Activated naive CD4-positive, alpha-beta T cell treated with anti-CD3 and anti-CD28 coated beads, Interleukin-2, amount 50 U/mL, for 72 hours (primary cell): ENCODE data around the gene ZRANB3. TPM values are rescaled to one million over a fixed set of nuclear protein-coding genes. Genes with fewer than 3 reads are reported as not detected.
"Not testable (repeated sequence)": the region's sequence is repeated elsewhere in the genome, so short reads cannot be mapped to it uniquely, and the experiment has no call there.

Experiments
- ATAC-seq, 2 donors: fragments of 150-1000 bp; cut with Tn5 transposase; 2 replicates each; pipeline ENCODE4 v1.10.0; 2021; ENCODE audit warnings: mild to moderate bottlenecking in 2 of 2, moderate library complexity in 2 of 2
- DNase-seq, 2 donors: peaks; one replicate each; pipeline ENCODE4 v3.0.0; 2021 to 2022; ENCODE audit warnings: low spot score in 2 of 2
- H3K27ac Mint-ChIP-seq, 2 donors: one replicate each; pipeline ENCODE4 v1.8.0; 2022; ENCODE audit warnings: mild to moderate bottlenecking in 2 of 2, mixed read lengths in 2 of 2
- H3K36me3 Mint-ChIP-seq, 2 donors: one replicate each; pipeline ENCODE4 v1.8.0; 2022; ENCODE audit warnings: mixed read lengths in 2 of 2
- H3K9me3 Mint-ChIP-seq, 2 donors: one replicate each; pipeline ENCODE4 v1.8.0; 2022; ENCODE audit warnings: mixed read lengths in 2 of 2
- total RNA-seq, 2 donors: library from RNA; stranded (reverse); gene quantifications; one replicate each; pipeline ENCODE4 v1.2.3, GENCODE V29; 2022

ZRANB3 gene
- total RNA-seq, 2 donors from 2014 or later: 13.3 to 37.9 TPM

- Mint-ChIP-seq H3K9me3 (peaks cover 9 to 10% of the 10 kb centered on the region in 2 donors), H3K27ac (no peak overlapping the region), H3K36me3 (peaks cover 8 to 11% of the 10 kb centered on the region in 2 donors)
- ATAC-seq: no peak
- no peak for DNase-seq
Measured at GRCh38 chr2:135311962-135312361, 219.1 kb downstream of the ZRANB3 start.

- no peak overlapping the region for H3K27ac Mint-ChIP-seq
- peaks cover 8 to 11% of the 10 kb centered on the region in 2 donors for H3K36me3 Mint-ChIP-seq
- peak in 1 of 2 donors; percentile 18 for ATAC-seq
- DNase-seq: no peak
- peaks cover 9 to 10% of the 10 kb centered on the region in 2 donors for H3K9me3 Mint-ChIP-seq
Measured at GRCh38 chr2:135311268-135311667, 219.8 kb downstream of the ZRANB3 start.

- H3K9me3 Mint-ChIP-seq: peaks cover 17 to 19% of the 10 kb centered on the region in 2 donors
- H3K27ac Mint-ChIP-seq: no peak overlapping the region
- ATAC-seq (no peak), DNase-seq (no peak)
- peaks cover 11 to 14% of the 10 kb centered on the region in 2 donors for H3K36me3 Mint-ChIP-seq
Measured at GRCh38 chr2:135304694-135305093, 226.3 kb downstream of the ZRANB3 start.

GRCh38 chr2:135299658-135300244, 231.3 kb downstream of the ZRANB3 start:
- peak overlapping the region in 1 of 2 donors; percentile 61 for H3K27ac Mint-ChIP-seq
- ATAC-seq: no peak
- no peak for DNase-seq
- H3K9me3 Mint-ChIP-seq: peaks cover 21 to 22% of the 10 kb centered on the region in 2 donors
- peaks cover 37 to 40% of the 10 kb centered on the region in 2 donors for H3K36me3 Mint-ChIP-seq

- DNase-seq (no peak), ATAC-seq (no peak)
- peak overlapping the region in 1 of 2 donors; percentile 61 for H3K27ac Mint-ChIP-seq
- H3K9me3 Mint-ChIP-seq: peaks cover 21 to 24% of the 10 kb centered on the region in 2 donors
- peaks cover 37 to 43% of the 10 kb centered on the region in 2 donors for H3K36me3 Mint-ChIP-seq
Measured at GRCh38 chr2:135299165-135299564, 231.9 kb downstream of the ZRANB3 start.

GRCh38 chr2:135287121-135287520, 243.9 kb downstream of the ZRANB3 start:
- ATAC-seq, H3K27ac Mint-ChIP-seq, H3K36me3 Mint-ChIP-seq, DNase-seq: not testable (repeated sequence)
- H3K9me3 Mint-ChIP-seq: peaks cover 9 to 21% of the 10 kb centered on the region in 2 donors

GRCh38 chr2:135285391-135285790, 245.6 kb downstream of the ZRANB3 start:
- Mint-ChIP-seq H3K9me3 (peaks cover 9 to 18% of the 10 kb centered on the region in 2 donors), H3K36me3 (peaks cover 0 to 9% of the 10 kb centered on the region in 2 donors), H3K27ac (no peak overlapping the region)
- ATAC-seq (no peak), DNase-seq (no peak)

- peaks cover under 1 to 3% of the 10 kb centered on the region in 2 donors for H3K9me3 Mint-ChIP-seq
- no peak overlapping the region for H3K27ac Mint-ChIP-seq
- ATAC-seq (no peak), DNase-seq (no peak)
- no peaks in the 10 kb centered on the region for H3K36me3 Mint-ChIP-seq
Measured at GRCh38 chr2:135281379-135281778, 249.6 kb downstream of the ZRANB3 start.

GRCh38 chr2:135279209-135279608, 251.8 kb downstream of the ZRANB3 start:
- H3K27ac Mint-ChIP-seq: no peak overlapping the region
- ATAC-seq (no peak), DNase-seq (no peak)
- H3K36me3 Mint-ChIP-seq: no peaks in the 10 kb centered on the region
- H3K9me3 Mint-ChIP-seq: peaks cover 3 to 9% of the 10 kb centered on the region in 2 donors

- no peak for ATAC-seq
Measured at GRCh38 chr2:135276525-135276924, 254.5 kb downstream of the ZRANB3 start.

GRCh38 chr2:135271006-135271405, 260.0 kb downstream of the ZRANB3 start:
- Mint-ChIP-seq H3K27ac (no peak overlapping the region), H3K9me3 (peaks cover 0 to 5% of the 10 kb centered on the region in 2 donors), H3K36me3 (peaks cover 0 to 6% of the 10 kb centered on the region in 2 donors)
- ATAC-seq (no peak), DNase-seq (no peak)

More at GRCh38 chr2:135276525-135276924, 254.5 kb downstream of the ZRANB3 start:
- peaks cover 3 to 9% of the 10 kb centered on the region in 2 donors for H3K9me3 Mint-ChIP-seq
- DNase-seq: no peak
- no peak overlapping the region for H3K27ac Mint-ChIP-seq
- H3K36me3 Mint-ChIP-seq: peaks cover 0 to 6% of the 10 kb centered on the region in 2 donors

- DNase-seq (no peak), ATAC-seq (no peak)
- no peak overlapping the region for H3K27ac Mint-ChIP-seq
- H3K9me3 Mint-ChIP-seq: no peaks in the 10 kb centered on the region
- no peaks in the 10 kb centered on the region for H3K36me3 Mint-ChIP-seq
Measured at GRCh38 chr2:135265960-135266490, 265.0 kb downstream of the ZRANB3 start.

- Mint-ChIP-seq H3K9me3 (no peaks in the 10 kb centered on the region), H3K27ac (peak overlapping the region in 1 of 2 donors; percentile 44), H3K36me3 (peaks cover 0 to 7% of the 10 kb centered on the region in 2 donors)
- DNase-seq (no peak), ATAC-seq (no peak)
Measured at GRCh38 chr2:135259123-135259522, 271.9 kb downstream of the ZRANB3 start.

- H3K36me3 Mint-ChIP-seq: peaks cover 0 to 7% of the 10 kb centered on the region in 2 donors
- DNase-seq (no peak), ATAC-seq (no peak)
- no peak overlapping the region for H3K27ac Mint-ChIP-seq
- H3K9me3 Mint-ChIP-seq: no peaks in the 10 kb centered on the region
Measured at GRCh38 chr2:135258193-135258592, 272.8 kb downstream of the ZRANB3 start.

GRCh38 chr2:135257383-135258090, 273.5 kb downstream of the ZRANB3 start:
- no peak overlapping the region for H3K27ac Mint-ChIP-seq
- DNase-seq: no peak
- ATAC-seq: no peak
- H3K36me3 Mint-ChIP-seq: peaks cover 0 to 7% of the 10 kb centered on the region in 2 donors
- peaks cover 0 to 2% of the 10 kb centered on the region in 2 donors for H3K9me3 Mint-ChIP-seq

- peaks cover under 1 to 3% of the 10 kb centered on the region in 2 donors for H3K9me3 Mint-ChIP-seq
- ATAC-seq (no peak), DNase-seq (no peak)
- peaks cover 1 to 7% of the 10 kb centered on the region in 2 donors for H3K36me3 Mint-ChIP-seq
- H3K27ac Mint-ChIP-seq: no peak overlapping the region
Measured at GRCh38 chr2:135256531-135257260, 274.3 kb downstream of the ZRANB3 start.

- H3K9me3 Mint-ChIP-seq: peaks cover 8 to 10% of the 10 kb centered on the region in 2 donors
- DNase-seq (no peak), ATAC-seq (no peak)
- no peak overlapping the region for H3K27ac Mint-ChIP-seq
- peaks cover 8 to 11% of the 10 kb centered on the region in 2 donors for H3K36me3 Mint-ChIP-seq
Measured at GRCh38 chr2:135255208-135255607, 275.8 kb downstream of the ZRANB3 start.
